Raji (cell line): ENCODE data around the gene VAMP5.

ENCODE experiments used
- POLR2A ChIP-seq: IDR thresholded peaks from 2 replicates; pipeline ENCODE4 v1.6.1; 2011; ENCODE audit warnings: low read depth, low read length, control low read depth; ENCODE audit not compliant: insufficient read depth

VAMP5 gene

GRCh38 chr2:85584354-85584856 lies at the start of gene VAMP5:
Gene VAMP5 (plus strand): TSS chr2:85584431. CDS start chr2:85584491, 60 bp downstream.
- TF ChIP-seq POLR2A, result no peak

GRCh38 chr2:85534881-85535280 lies 49.4 kb upstream of the VAMP5 start:
- no peak for TF ChIP-seq POLR2A

- TF ChIP-seq POLR2A, result no peak
Observed at GRCh38 chr2:85536479-85536878, 47.8 kb upstream of the VAMP5 start.

- peak; percentile 59; the same call in 1 of the 2 replicates for TF ChIP-seq POLR2A
Observed at GRCh38 chr2:85537600-85538506, 46.4 kb upstream of the VAMP5 start.

GRCh38 chr2:85538507-85539360 lies 45.5 kb upstream of the VAMP5 start, which contains the start of gene MAT2A:
Gene MAT2A (plus strand): TSS chr2:85539168. CDS start chr2:85539288, 120 bp downstream.
- TF ChIP-seq POLR2A, result peak; percentile 97

GRCh38 chr2:85539361-85540132 lies 44.7 kb upstream of the VAMP5 start:
- no peak for TF ChIP-seq POLR2A

- no peak for TF ChIP-seq POLR2A
Observed at GRCh38 chr2:85540133-85540648, 44.0 kb upstream of the VAMP5 start.

- no peak for TF ChIP-seq POLR2A
Observed at GRCh38 chr2:85541262-85541661, 43.0 kb upstream of the VAMP5 start.

- no peak for TF ChIP-seq POLR2A
Observed at GRCh38 chr2:85541753-85542457, 42.3 kb upstream of the VAMP5 start.

- TF ChIP-seq POLR2A, result no peak
Observed at GRCh38 chr2:85542777-85543176, 41.5 kb upstream of the VAMP5 start.

- TF ChIP-seq POLR2A, result peak; percentile 24; the same call in 1 of the 2 replicates
Observed at GRCh38 chr2:85545780-85546240, 38.4 kb upstream of the VAMP5 start.

- no peak; the same call in 1 of the 2 replicates for TF ChIP-seq POLR2A
Observed at GRCh38 chr2:85547089-85547858, 37.0 kb upstream of the VAMP5 start.
